ENCODE data around the gene IL25. TPM values are rescaled to one million over a fixed set of nuclear protein-coding genes. Genes with fewer than 3 reads are reported as not detected.

IL25 gene
- total and polyA plus RNA-seq, 2 of the 8 experiments (the other 6 are each of a cell fraction or from before 2014, with no cell fraction given) = not detected

DNA sequence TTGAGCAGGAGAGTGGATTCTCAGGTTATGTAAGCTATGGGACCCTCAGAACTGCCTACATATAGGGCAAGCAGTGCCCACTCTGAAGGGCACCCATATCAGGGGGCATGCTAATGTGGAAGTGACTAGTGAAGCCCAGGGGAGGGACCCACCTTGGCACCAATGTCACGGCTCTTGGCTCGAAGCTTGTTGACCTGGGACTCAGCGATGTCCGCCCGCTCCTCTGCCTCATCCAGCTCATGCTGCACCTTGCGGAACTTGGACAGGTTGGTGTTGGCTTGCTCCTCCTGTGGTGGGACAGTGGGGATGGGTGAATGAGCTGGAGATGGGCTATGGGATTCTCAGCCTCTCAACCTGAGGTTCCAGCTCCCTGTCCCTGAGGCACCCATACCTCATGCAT, 9.7 kb downstream of the IL25 start:
- Histone ChIP-seq H3K9ac (replicated peaks in 1 of 4; ENCODE audit: extremely low read depth in 1 of 4, low read depth in 3 of 4, low read length in 3 of 4) (no peak overlapping the region), H2BK15ac (ENCODE audit: low read length) (no peak overlapping the region), H3K36me3 (ENCODE audit: control insufficient read depth in 2 of 4, insufficient read depth in 4 of 4, low read length in 3 of 4) (no peaks in the 10 kb centered on the region), H3K9me3 (ENCODE audit: insufficient read depth in 2 of 2, low read depth in 1 of 2, low read length in 1 of 2) (no peaks in the 10 kb centered on the region), H2BK20ac (ENCODE audit: low read length) (no peak overlapping the region), H3K27ac (ENCODE audit: low read depth, low read length) (no peak overlapping the region), H4K91ac (replicated peaks; ENCODE audit: insufficient read length, low read length) (no peak overlapping the region), H3K14ac (ENCODE audit: insufficient read length) (no peak overlapping the region), H3K23ac (ENCODE audit: insufficient read length) (no peak overlapping the region), H4K8ac (ENCODE audit: extremely low read depth, insufficient read depth, low read length) (no peak overlapping the region), H3K4ac (replicated peaks; ENCODE audit: insufficient read length, low read depth, low read length) (no peak overlapping the region), H3K56ac (replicated peaks; ENCODE audit: insufficient read length, low read depth, low read length) (no peak overlapping the region), H2AFZ (ENCODE audit: low read length) (no peak overlapping the region), H4K20me1 (replicated peaks in 1 of 2; ENCODE audit: control insufficient read depth in 1 of 2, insufficient read depth in 2 of 2, low read length in 2 of 2) (no peaks in the 10 kb centered on the region), H3K18ac (ENCODE audit: extremely low read depth, low read length) (no peak overlapping the region), H3K4me1 (replicated peaks in 1 of 4; ENCODE audit: control insufficient read depth in 3 of 4, insufficient read depth in 4 of 4, low read length in 3 of 4) (peaks cover 0 to 2% (median 1%) of the 10 kb centered on the region in 4 experiments; a peak in 3 of 7 replicates), H3K4me3 (ENCODE audit: extremely low read depth in 1 of 4, insufficient read depth in 2 of 4, low read depth in 3 of 4, low read length in 4 of 4) (no peak overlapping the region), H4K5ac (ENCODE audit: insufficient read length, low read depth, low read length) (no peak overlapping the region), H3K27me3 (replicated peaks in 1 of 4; ENCODE audit: control insufficient read depth in 3 of 4, extremely low read depth in 1 of 4, insufficient read depth in 3 of 4, low read length in 3 of 4) (peaks cover 0 to 13% (median 8%) of the 10 kb centered on the region in 4 experiments; a peak in 6 of 7 replicates), H2BK5ac (ENCODE audit: low read depth, low read length) (no peak overlapping the region), H3K4me2 (ENCODE audit: insufficient read depth in 1 of 2, low read depth in 2 of 2, low read length in 2 of 2) (no peak overlapping the region), H3K23me2 (ENCODE audit: low read depth, low read length) (no peaks in the 10 kb centered on the region; the same call in 1 of the 2 replicates), H2AK5ac (ENCODE audit: low read depth, low read length) (no peak overlapping the region), H3K79me2 (ENCODE audit: control insufficient read depth in 1 of 2, insufficient read depth in 2 of 2, low read length in 2 of 2) (no peaks in the 10 kb centered on the region), H2BK12ac (ENCODE audit: low read depth, low read length) (no peak overlapping the region), H2BK120ac (replicated peaks; ENCODE audit: low read depth, low read length) (no peak overlapping the region), H3K79me1 (ENCODE audit: low read depth, low read length) (no peaks in the 10 kb centered on the region)
- WGBS, 2 experiments (ENCODE audit: extremely low coverage in 1 of 2, insufficient coverage in 1 of 2, insufficient read length in 1 of 2, insufficient replicate concordance in 2 of 2, low coverage in 1 of 2, low lambda C conversion rate in 2 of 2, missing lambda C conversion rate in 1 of 2) = 93% methylated on average over 6 of the region's 6 CpGs; no CpG with 5 or more reads in 1 of the 2 experiments
- TF ChIP-seq SUZ12 (IDR thresholded peaks at IDR 0.05; ENCODE audit: low read length) (no peak), BACH1 (IDR thresholded peaks at IDR 0.05; ENCODE audit: low read length) (no peak), SP2 (IDR thresholded peaks at IDR 0.05; ENCODE audit: low read length) (no peak), SIX5 (IDR thresholded peaks at IDR 0.05; ENCODE audit: low read depth, low read length) (no peak), RBBP5 (IDR thresholded peaks at IDR 0.05; ENCODE audit: borderline replicate concordance, low read depth, low read length) (no peak), RNF2 (IDR thresholded peaks at IDR 0.05; ENCODE audit: borderline replicate concordance, low read depth, low read length, missing control alignments, poor library complexity, severe bottlenecking) (no peak), SP4 (IDR thresholded peaks at IDR 0.05; ENCODE audit: low read length) (no peak), CREB1 (IDR thresholded peaks at IDR 0.05) (no peak), JUN (IDR thresholded peaks at IDR 0.05; ENCODE audit: low read depth, low read length) (no peak), SAP30 (IDR thresholded peaks at IDR 0.05; ENCODE audit: insufficient read depth, insufficient replicate concordance, low read length) (no peak), JUND (IDR thresholded peaks at IDR 0.05; ENCODE audit: low read length) (no peak)
- TF ChIP-seq, protein P1, sequence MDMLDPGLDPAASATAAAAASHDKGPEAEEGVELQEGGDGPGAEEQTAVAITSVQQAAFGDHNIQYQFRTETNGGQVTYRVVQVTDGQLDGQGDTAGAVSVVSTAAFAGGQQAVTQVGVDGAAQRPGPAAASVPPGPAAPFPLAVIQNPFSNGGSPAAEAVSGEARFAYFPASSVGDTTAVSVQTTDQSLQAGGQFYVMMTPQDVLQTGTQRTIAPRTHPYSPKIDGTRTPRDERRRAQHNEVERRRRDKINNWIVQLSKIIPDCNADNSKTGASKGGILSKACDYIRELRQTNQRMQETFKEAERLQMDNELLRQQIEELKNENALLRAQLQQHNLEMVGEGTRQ (IDR thresholded peaks at IDR 0.05; ENCODE audit: low read length) = no peak
- TF ChIP-seq, protein P2, sequence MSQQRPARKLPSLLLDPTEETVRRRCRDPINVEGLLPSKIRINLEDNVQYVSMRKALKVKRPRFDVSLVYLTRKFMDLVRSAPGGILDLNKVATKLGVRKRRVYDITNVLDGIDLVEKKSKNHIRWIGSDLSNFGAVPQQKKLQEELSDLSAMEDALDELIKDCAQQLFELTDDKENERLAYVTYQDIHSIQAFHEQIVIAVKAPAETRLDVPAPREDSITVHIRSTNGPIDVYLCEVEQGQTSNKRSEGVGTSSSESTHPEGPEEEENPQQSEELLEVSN (IDR thresholded peaks at IDR 0.05) = no peak
- no peak for DNase-seq (ENCODE audit: low read depth in 1 of 2, low spot score in 2 of 2)
- no peak for FAIRE-seq
- POLR2A ChIA-PET (ENCODE audit: partially characterized antibody) = interaction anchor here (1.0 to 1.4 kb wide), 3 partner anchors 9 to 59 kb away, joined by 3 to 4 read pairs (median 3); partner anchors contain the start of gene IL25
- CTCF ChIA-PET (ENCODE audit: partially characterized antibody) = interaction anchor here (1.0 to 15.0 kb wide), 8 partner anchors 12 to 185 kb away, joined by 3 to 333 read pairs (median 4); partner anchors contain the start of genes AP1G2, EFS and SLC22A17

All from H1 (cell line).